ENCODE results near the gene RRAD. TPM values are rescaled to one million over a fixed set of nuclear protein-coding genes. Genes with fewer than 3 reads are reported as not detected.

The RRAD gene
- total RNA-seq, 1 donor from 2014 or later, result not detected

DNA sequence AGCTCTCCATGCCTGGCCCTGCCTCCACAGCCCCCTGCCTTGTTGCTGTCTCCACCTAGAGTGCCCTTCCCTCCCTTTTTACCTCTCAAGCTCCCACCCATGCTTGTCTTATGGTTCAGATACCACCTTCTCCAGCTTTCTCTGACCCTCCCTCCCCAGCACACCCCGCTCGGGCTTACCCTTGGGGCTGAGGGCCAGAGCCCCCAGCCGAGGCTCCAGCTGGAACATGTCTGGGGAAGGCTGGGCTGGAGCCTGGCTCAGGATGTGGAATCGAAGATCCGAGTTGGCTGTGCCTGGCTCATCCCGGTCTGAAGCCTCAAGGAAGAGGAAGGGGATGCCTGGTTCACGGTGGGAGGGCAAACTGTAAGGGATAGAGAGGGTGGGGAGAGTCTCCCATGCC is 10.3 kb downstream of the RRAD start:
- no peak overlapping the region for H3K27ac Mint-ChIP-seq (ENCODE audit: unreplicated experiment)
- TF ChIP-seq, protein P1, sequence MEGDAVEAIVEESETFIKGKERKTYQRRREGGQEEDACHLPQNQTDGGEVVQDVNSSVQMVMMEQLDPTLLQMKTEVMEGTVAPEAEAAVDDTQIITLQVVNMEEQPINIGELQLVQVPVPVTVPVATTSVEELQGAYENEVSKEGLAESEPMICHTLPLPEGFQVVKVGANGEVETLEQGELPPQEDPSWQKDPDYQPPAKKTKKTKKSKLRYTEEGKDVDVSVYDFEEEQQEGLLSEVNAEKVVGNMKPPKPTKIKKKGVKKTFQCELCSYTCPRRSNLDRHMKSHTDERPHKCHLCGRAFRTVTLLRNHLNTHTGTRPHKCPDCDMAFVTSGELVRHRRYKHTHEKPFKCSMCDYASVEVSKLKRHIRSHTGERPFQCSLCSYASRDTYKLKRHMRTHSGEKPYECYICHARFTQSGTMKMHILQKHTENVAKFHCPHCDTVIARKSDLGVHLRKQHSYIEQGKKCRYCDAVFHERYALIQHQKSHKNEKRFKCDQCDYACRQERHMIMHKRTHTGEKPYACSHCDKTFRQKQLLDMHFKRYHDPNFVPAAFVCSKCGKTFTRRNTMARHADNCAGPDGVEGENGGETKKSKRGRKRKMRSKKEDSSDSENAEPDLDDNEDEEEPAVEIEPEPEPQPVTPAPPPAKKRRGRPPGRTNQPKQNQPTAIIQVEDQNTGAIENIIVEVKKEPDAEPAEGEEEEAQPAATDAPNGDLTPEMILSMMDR (IDR thresholded peaks at IDR 0.05; ENCODE audit: unreplicated experiment), result no peak
- no peaks in the 10 kb centered on the region for H3K9me3 Mint-ChIP-seq (ENCODE audit: unreplicated experiment)
- H3K4me3 Mint-ChIP-seq (ENCODE audit: unreplicated experiment), result no peak overlapping the region
- no peak for DNase-seq (ENCODE audit: low spot score)
- H3K27me3 Mint-ChIP-seq (ENCODE audit: unreplicated experiment), result peaks cover 8% of the 10 kb centered on the region
- no peaks in the 10 kb centered on the region for H3K36me3 Mint-ChIP-seq (ENCODE audit: low read depth, unreplicated experiment)
- no peaks in the 10 kb centered on the region for H3K4me1 Mint-ChIP-seq (ENCODE audit: unreplicated experiment)

DNA sequence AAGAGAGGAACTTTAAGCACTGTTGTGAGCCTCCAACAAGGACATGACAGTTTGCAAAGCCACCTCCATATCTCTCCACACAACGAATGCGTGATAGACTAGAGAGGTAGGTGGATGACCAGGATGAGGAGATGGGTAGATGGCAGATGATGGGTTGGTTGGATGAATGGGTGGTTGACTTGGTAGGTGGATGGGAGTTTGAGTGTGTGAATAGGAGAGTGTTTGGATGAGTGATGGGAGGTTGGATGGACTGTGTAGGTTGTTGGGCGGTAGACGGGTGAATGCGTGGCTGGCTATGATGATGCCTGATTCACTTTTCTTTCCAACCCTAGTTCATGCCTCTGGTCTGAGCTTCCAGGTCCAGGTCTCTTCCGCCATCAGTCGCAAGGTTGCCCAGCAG is 10.8 kb downstream of the RRAD start:
- no peak for DNase-seq (ENCODE audit: low spot score)
- Mint-ChIP-seq H3K4me3 (ENCODE audit: unreplicated experiment) (no peak overlapping the region), H3K9me3 (ENCODE audit: unreplicated experiment) (no peaks in the 10 kb centered on the region), H3K4me1 (ENCODE audit: unreplicated experiment) (no peaks in the 10 kb centered on the region), H3K27ac (ENCODE audit: unreplicated experiment) (no peak overlapping the region), H3K27me3 (ENCODE audit: unreplicated experiment) (peaks cover 9% of the 10 kb centered on the region), H3K36me3 (ENCODE audit: low read depth, unreplicated experiment) (no peaks in the 10 kb centered on the region)
- TF ChIP-seq, protein P1 (IDR thresholded peaks at IDR 0.05; ENCODE audit: unreplicated experiment), result no peak

DNA sequence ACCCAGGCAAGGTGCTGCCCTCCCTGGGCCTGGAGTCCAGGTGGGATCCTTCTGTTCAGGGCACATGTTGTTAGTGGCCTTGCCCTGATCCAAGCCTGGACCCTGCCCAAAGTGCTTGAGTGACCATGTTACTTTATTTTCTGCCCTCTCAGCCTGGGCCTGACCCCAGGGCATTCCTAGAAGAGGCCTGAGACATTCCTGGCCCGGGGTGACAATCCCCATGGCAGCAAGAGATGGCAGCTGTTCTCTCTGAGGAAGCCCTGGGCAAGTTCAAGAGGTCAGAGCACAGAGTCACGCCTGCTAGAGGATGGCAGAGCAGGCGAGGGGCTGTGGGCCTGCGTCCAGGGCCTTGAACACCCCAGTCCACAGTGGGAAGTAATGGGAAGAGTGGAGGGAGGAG is 11.6 kb downstream of the RRAD start:
- Mint-ChIP-seq H3K36me3 (ENCODE audit: low read depth, unreplicated experiment) (no peaks in the 10 kb centered on the region), H3K27ac (ENCODE audit: unreplicated experiment) (no peak overlapping the region), H3K9me3 (ENCODE audit: unreplicated experiment) (no peaks in the 10 kb centered on the region), H3K4me3 (ENCODE audit: unreplicated experiment) (no peak overlapping the region), H3K27me3 (ENCODE audit: unreplicated experiment) (peaks cover 7% of the 10 kb centered on the region), H3K4me1 (ENCODE audit: unreplicated experiment) (no peaks in the 10 kb centered on the region)
- TF ChIP-seq, protein P1 (IDR thresholded peaks at IDR 0.05; ENCODE audit: unreplicated experiment), result no peak
- no peak for DNase-seq (ENCODE audit: low spot score)

DNA sequence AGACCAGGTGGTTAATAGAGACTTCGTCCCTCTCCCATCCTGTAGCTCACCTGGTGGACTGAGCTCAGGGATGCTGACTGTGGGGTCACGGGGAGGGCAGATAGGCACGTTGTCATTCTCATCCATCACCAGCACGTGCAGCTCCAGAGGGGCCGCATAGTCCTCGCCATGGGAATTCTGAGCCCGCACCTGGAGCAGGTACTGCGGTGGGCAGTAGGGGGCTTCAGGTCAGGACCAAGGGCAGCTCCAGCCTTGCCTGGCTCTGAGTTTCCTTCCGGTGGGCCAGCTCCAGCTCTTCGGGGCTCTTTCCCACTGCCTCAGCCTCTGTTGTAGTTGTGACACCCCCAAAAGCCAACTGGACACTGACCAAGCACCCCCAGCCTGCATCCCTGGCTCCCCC is 12.3 kb downstream of the RRAD start:
- DNase-seq (ENCODE audit: low spot score), result no peak
- Mint-ChIP-seq H3K27ac (ENCODE audit: unreplicated experiment) (no peak overlapping the region), H3K4me1 (ENCODE audit: unreplicated experiment) (no peaks in the 10 kb centered on the region), H3K4me3 (ENCODE audit: unreplicated experiment) (no peak overlapping the region), H3K27me3 (ENCODE audit: unreplicated experiment) (peaks cover 9% of the 10 kb centered on the region), H3K9me3 (ENCODE audit: unreplicated experiment) (no peaks in the 10 kb centered on the region), H3K36me3 (ENCODE audit: low read depth, unreplicated experiment) (no peaks in the 10 kb centered on the region)
- TF ChIP-seq, protein P1 (IDR thresholded peaks at IDR 0.05; ENCODE audit: unreplicated experiment), result no peak

DNA sequence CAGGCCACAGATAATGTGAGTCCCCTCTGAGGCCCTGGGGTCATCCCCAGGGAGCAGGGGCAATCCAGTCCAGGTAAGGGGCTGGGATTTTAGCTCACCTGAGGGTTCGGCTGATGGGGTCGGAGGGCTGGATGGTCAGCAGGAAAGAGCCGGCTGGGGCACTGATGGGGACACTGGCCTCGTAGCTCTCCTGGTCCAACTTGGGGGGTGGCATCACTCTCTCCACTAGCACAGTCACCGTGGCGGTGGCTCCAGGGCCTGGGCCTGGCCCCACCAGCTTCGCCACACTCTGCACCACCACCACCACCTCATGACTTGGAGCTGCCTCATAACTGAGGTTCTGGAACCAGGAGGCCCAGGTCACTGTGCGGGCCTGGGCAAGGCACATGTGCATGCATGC is 13.5 kb downstream of the RRAD start:
- Mint-ChIP-seq H3K9me3 (ENCODE audit: unreplicated experiment) (no peaks in the 10 kb centered on the region), H3K27me3 (ENCODE audit: unreplicated experiment) (peaks cover 9% of the 10 kb centered on the region), H3K4me1 (ENCODE audit: unreplicated experiment) (no peaks in the 10 kb centered on the region), H3K27ac (ENCODE audit: unreplicated experiment) (no peak overlapping the region), H3K4me3 (ENCODE audit: unreplicated experiment) (no peak overlapping the region), H3K36me3 (ENCODE audit: low read depth, unreplicated experiment) (no peaks in the 10 kb centered on the region)
- no peak for DNase-seq (ENCODE audit: low spot score)
- TF ChIP-seq, protein P1 (IDR thresholded peaks at IDR 0.05; ENCODE audit: unreplicated experiment), result no peak
